Hepatocyte (in vitro differentiated cells): Measurements from ENCODE around the gene KRTAP5-7. TPM values are rescaled to one million over a fixed set of nuclear protein-coding genes. Genes with fewer than 3 reads are reported as not detected.

Experiments used
- DNase-seq: peaks from one replicate; pipeline ENCODE4 v3.0.0-alpha.2; 2016; ENCODE audit warnings: low spot score
- H2AFZ ChIP-seq: fragments of 200-600 bp; sonication (generic); 2 replicates; pipeline ENCODE4 v1.6.0; 2016; ENCODE audit warnings: antibody characterized with exemption, mild to moderate bottlenecking
- H3K27ac ChIP-seq: fragments of 200-600 bp; sonication (generic); 2 replicates; pipeline ENCODE4 v1.5.1; 2016; ENCODE audit warnings: mild to moderate bottlenecking
- H3K27me3 ChIP-seq: fragments of 200-600 bp; sonication (generic); 2 replicates; pipeline ENCODE4 v1.6.1; 2016
- H3K36me3 ChIP-seq: fragments of 200-600 bp; sonication (generic); replicated peaks from 2 replicates; pipeline ENCODE4 v1.5.1; 2016; ENCODE audit warnings: low read depth; ENCODE audit not compliant: insufficient read depth
- H3K4me1 ChIP-seq: fragments of 200-600 bp; sonication (generic); 2 replicates; pipeline ENCODE4 v1.5.1; 2016; ENCODE audit warnings: mild to moderate bottlenecking, moderate library complexity; ENCODE audit not compliant: insufficient read depth
- H3K4me2 ChIP-seq: fragments of 200-600 bp; sonication (generic); 2 replicates; pipeline ENCODE4 v1.6.0; 2016
- H3K4me3 ChIP-seq: fragments of 200-600 bp; sonication (generic); 2 replicates; pipeline ENCODE4 v1.5.1; 2016; ENCODE audit warnings: mild to moderate bottlenecking
- H3K79me2 ChIP-seq: fragments of 200-600 bp; sonication (generic); 2 replicates; pipeline ENCODE4 v1.6.0; 2017; ENCODE audit warnings: mild to moderate bottlenecking
- H3K9me2 ChIP-seq: fragments of 200-600 bp; sonication (generic); replicated peaks from 2 replicates; pipeline ENCODE4 v1.6.0; 2017; ENCODE audit warnings: mild to moderate bottlenecking; ENCODE audit not compliant: insufficient read depth
- H3K9me3 ChIP-seq: fragments of 200-600 bp; sonication (generic); 2 replicates; pipeline ENCODE4 v1.5.1; 2016; ENCODE audit warnings: low read depth, mild to moderate bottlenecking
- H4K20me1 ChIP-seq: fragments of 200-600 bp; sonication (generic); 2 replicates; pipeline ENCODE4 v1.6.0; 2016; ENCODE audit warnings: mild to moderate bottlenecking; ENCODE audit not compliant: insufficient read depth, poor library complexity, severe bottlenecking
- CTCF ChIP-seq: fragments of 200-600 bp; sonication (generic); IDR thresholded peaks from 2 replicates; pipeline ENCODE4 v1.5.1; 2016; ENCODE audit warnings: antibody characterized with exemption, mild to moderate bottlenecking; ENCODE audit not compliant: poor library complexity
- EZH2 ChIP-seq: fragments of 200-600 bp; sonication (generic); IDR thresholded peaks from 2 replicates; pipeline ENCODE4 v1.6.1; 2016; ENCODE audit warnings: antibody characterized with exemption, mild to moderate bottlenecking, borderline replicate concordance
- EZH2phosphoT487 ChIP-seq: fragments of 200-600 bp; sonication (generic); IDR thresholded peaks from one replicate; pipeline ENCODE4 v1.6.1; 2018; ENCODE audit warnings: antibody characterized with exemption, mild to moderate bottlenecking, low read depth, moderate library complexity; ENCODE audit not compliant: unreplicated experiment, severe bottlenecking
- WGBS: methylation state at CpG from one replicate; pipeline ENCODE4 v1.1.6; 2016; ENCODE audit warnings: low lambda C conversion rate; ENCODE audit errors: missing lambda C conversion rate; 5-methylcytosine and 5-hydroxymethylcytosine counted together
- polyA plus RNA-seq: library from polyadenylated mRNA; unstranded; fragments of >200 nt; fragmentation: Nextera tagmentation; extraction: Ambion mirVana; gene quantifications from 2 replicates; pipeline ENCODE4 v1.2.1, GENCODE V29; 2016
- total RNA-seq: library from RNA; depleted of rRNA; stranded (reverse); fragments of >200 nt; gene quantifications from 2 replicates; pipeline ENCODE4 v1.2.3, GENCODE V29; 2014

Gene KRTAP5-7
- total and polyA plus RNA-seq, 2 experiments from 2014 or later = not detected

- H2AFZ ChIP-seq = no peak overlapping the region
- no peak for DNase-seq
- H3K9me3 ChIP-seq = no peaks in the 10 kb centered on the region
- no peaks in the 10 kb centered on the region for H3K36me3 ChIP-seq
- no peaks in the 10 kb centered on the region for H3K27me3 ChIP-seq
- TF ChIP-seq EZH2 = no peak
- no peak for TF ChIP-seq CTCF
- H3K27ac ChIP-seq = no peak overlapping the region
- WGBS = 90% methylated on average over 1 of the region's 1 CpG
- no peak overlapping the region for H3K4me3 ChIP-seq
- no peaks in the 10 kb centered on the region for H3K4me1 ChIP-seq
- H3K79me2 ChIP-seq = no peaks in the 10 kb centered on the region
- H4K20me1 ChIP-seq = no peaks in the 10 kb centered on the region
- no peak overlapping the region for H3K4me2 ChIP-seq
- H3K9me2 ChIP-seq = no peaks in the 10 kb centered on the region
Measured at GRCh38 chr11:71558996-71559395, 31.9 kb downstream of the KRTAP5-7 start.

- Histone ChIP-seq H3K9me3 (no peaks in the 10 kb centered on the region), H3K79me2 (no peaks in the 10 kb centered on the region), H3K9me2 (no peaks in the 10 kb centered on the region), H3K27me3 (no peaks in the 10 kb centered on the region), H3K4me3 (no peak overlapping the region), H3K4me1 (no peaks in the 10 kb centered on the region), H2AFZ (no peak overlapping the region), H3K36me3 (no peaks in the 10 kb centered on the region), H3K27ac (no peak overlapping the region), H4K20me1 (no peaks in the 10 kb centered on the region), H3K4me2 (no peak overlapping the region)
- TF ChIP-seq EZH2 = no peak
- TF ChIP-seq CTCF = no peak
- no peak for TF ChIP-seq EZH2phosphoT487
- no peak for DNase-seq
Measured at GRCh38 chr11:71562120-71562519, 35.1 kb downstream of the KRTAP5-7 start.

- no peaks in the 10 kb centered on the region for H3K9me2 ChIP-seq
- H3K4me1 ChIP-seq = no peaks in the 10 kb centered on the region
- H3K27me3 ChIP-seq = no peaks in the 10 kb centered on the region
- peak; percentile 66 for DNase-seq
- no peaks in the 10 kb centered on the region for H3K9me3 ChIP-seq
- no peaks in the 10 kb centered on the region for H3K79me2 ChIP-seq
- no peak for TF ChIP-seq EZH2
- peak; percentile 60 for TF ChIP-seq CTCF
- no peaks in the 10 kb centered on the region for H4K20me1 ChIP-seq
- no peaks in the 10 kb centered on the region for H3K36me3 ChIP-seq
- WGBS = 31% methylated on average over 8 of the region's 8 CpGs
- no peak overlapping the region for H3K27ac ChIP-seq
- no peak overlapping the region for H3K4me3 ChIP-seq
- H2AFZ ChIP-seq = no peak overlapping the region
- no peak overlapping the region for H3K4me2 ChIP-seq
Measured at GRCh38 chr11:71563406-71563805, 36.3 kb downstream of the KRTAP5-7 start.

- no peak for TF ChIP-seq EZH2phosphoT487
- TF ChIP-seq EZH2 = no peak
- no peak for TF ChIP-seq CTCF
- no peak for DNase-seq
- no peaks in the 10 kb centered on the region for H3K9me3 ChIP-seq
- H3K4me3 ChIP-seq = no peak overlapping the region
- WGBS = 93% methylated on average over 4 of the region's 4 CpGs
- no peak overlapping the region for H3K4me2 ChIP-seq
- H3K27ac ChIP-seq = no peak overlapping the region
- no peak overlapping the region for H2AFZ ChIP-seq
- H4K20me1 ChIP-seq = no peaks in the 10 kb centered on the region
- H3K27me3 ChIP-seq = no peaks in the 10 kb centered on the region
- no peaks in the 10 kb centered on the region for H3K4me1 ChIP-seq
- no peaks in the 10 kb centered on the region for H3K36me3 ChIP-seq
- no peaks in the 10 kb centered on the region for H3K9me2 ChIP-seq
- no peaks in the 10 kb centered on the region for H3K79me2 ChIP-seq
Measured at GRCh38 chr11:71564430-71564829, 37.4 kb downstream of the KRTAP5-7 start.
